GM18498 (cell line): ENCODE results near the gene ISM1.

Experiments used
- ATAC-seq: cut with Tn5 transposase; IDR thresholded peaks from one replicate; pipeline ENCODE4 v1.9.1; 2021; ENCODE audit warnings: mild to moderate bottlenecking, moderate library complexity; ENCODE audit not compliant: unreplicated experiment

Gene ISM1

GRCh38 chr20:13340088-13340487 lies 119.0 kb downstream of the ISM1 start:
- no peak for ATAC-seq

- no peak for ATAC-seq
Measured at GRCh38 chr20:13341737-13342393, 120.8 kb downstream of the ISM1 start.

DNA sequence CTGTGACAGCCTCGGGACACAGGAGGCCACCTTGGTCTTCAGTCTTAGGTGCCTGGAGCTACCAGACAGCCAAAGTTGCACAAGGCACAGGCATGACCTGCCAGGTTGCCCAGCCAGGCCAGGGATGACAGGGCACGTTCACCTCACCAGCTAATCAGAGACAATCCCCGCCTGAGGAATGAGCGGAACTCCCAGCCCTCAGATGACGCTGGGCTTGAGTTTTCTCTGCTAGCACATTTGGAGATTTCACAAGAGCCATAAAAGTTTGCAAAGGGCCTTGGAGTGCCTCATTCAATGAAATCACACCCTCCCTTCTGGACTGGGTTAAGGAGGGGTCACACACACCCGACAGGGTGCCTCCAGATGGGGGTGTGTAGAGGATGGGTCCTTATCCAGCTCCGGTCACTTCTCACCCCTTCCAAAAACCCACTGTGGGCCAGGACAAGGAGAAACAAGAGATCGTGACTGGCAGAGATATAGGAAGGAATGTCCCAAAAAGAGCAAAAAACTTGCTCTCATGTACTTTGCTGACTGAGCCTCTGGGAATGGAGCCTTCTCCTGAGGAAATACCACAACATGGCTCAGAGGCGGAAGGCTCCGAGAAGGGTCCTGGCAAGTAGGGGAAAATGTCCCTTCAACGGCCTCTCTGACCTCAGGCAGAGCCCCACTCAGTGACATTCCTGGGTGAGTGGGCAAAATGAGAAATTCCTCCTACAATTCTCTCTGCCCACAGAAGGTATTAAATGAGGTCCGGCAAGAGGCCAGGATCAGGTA lies 121.6 kb downstream of the ISM1 start:
- ATAC-seq: no peak

DNA sequence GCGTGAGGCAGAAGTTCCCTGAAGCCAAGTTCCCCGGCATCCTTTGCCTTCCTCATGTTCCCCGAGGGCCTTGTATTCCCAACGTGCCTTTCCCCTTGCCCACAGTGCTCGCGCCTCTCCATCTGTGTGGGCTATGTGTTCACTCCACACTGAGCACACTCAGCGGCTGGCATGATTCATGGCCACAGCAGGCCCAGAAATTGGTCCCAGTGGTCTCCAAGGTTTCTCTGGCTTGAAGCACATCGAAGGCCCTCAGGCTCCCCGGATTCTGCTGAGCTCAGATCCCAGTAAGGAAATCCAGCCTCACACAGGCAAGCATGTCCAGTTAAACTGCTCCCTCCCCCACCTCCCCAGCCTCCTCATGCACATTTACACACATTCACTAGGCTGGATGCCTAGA lies 123.6 kb downstream of the ISM1 start:
- no peak for ATAC-seq

- no peak for ATAC-seq
Measured at GRCh38 chr20:13348311-13349234, 127.5 kb downstream of the ISM1 start.

DNA sequence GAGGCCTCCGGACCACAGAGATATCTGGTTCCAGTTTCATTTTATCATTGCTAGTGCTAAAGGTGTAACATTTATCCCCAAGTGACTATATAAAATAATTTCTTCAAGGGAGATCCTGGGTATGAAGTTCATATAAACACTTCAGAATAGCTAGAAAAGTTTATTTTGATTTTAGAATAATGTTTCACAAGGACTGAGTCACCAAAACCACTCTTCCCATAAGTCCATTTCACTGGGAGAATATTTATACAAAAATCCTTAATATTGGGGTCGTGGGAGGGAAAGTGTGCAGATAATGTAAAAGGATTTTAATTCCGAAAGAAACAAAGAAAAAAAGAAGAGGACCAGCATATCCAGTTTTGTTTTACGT lies 128.1 kb downstream of the ISM1 start:
- no peak for ATAC-seq
